PC-9 (cell line): ENCODE results near the gene TMEM132D.

ENCODE experiments used
- EZH2 ChIP-seq: fragments of 200-600 bp; sonication (generic); IDR thresholded peaks from 2 replicates; pipeline ENCODE4 v1.8.0; 2017; ENCODE audit warnings: antibody characterized with exemption, low read depth
- TF ChIP-seq, protein P1 (sequence below): fragments of 200-600 bp; sonication (generic); conservative IDR thresholded peaks from 2 replicates; pipeline ENCODE4 v1.6.1; 2017; ENCODE audit warnings: mixed run types, antibody characterized with exemption, mild to moderate bottlenecking, moderate library complexity

DNA sequence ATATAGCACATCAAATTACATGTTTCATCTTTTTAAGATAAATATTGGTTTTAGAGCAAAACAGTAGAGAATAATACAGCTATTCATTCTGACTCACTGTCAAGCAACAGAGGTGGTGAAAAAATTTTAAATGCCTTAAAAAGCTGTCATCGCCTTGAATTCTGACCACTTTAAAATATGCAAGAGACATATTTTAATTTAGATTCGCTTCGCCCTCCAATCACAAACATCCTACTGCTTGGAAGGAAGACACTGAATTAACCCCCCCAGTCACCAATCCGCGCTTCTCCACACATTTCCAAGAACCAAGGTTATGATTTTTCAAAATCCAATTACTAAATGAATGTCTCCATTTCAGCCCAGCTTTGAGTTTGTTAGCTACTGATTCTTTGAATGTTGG is 112.4 kb downstream of the TMEM132D start:
- TF ChIP-seq, protein P1, sequence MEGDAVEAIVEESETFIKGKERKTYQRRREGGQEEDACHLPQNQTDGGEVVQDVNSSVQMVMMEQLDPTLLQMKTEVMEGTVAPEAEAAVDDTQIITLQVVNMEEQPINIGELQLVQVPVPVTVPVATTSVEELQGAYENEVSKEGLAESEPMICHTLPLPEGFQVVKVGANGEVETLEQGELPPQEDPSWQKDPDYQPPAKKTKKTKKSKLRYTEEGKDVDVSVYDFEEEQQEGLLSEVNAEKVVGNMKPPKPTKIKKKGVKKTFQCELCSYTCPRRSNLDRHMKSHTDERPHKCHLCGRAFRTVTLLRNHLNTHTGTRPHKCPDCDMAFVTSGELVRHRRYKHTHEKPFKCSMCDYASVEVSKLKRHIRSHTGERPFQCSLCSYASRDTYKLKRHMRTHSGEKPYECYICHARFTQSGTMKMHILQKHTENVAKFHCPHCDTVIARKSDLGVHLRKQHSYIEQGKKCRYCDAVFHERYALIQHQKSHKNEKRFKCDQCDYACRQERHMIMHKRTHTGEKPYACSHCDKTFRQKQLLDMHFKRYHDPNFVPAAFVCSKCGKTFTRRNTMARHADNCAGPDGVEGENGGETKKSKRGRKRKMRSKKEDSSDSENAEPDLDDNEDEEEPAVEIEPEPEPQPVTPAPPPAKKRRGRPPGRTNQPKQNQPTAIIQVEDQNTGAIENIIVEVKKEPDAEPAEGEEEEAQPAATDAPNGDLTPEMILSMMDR = no peak
- TF ChIP-seq EZH2 = no peak
